Mononuclear cell (primary cell): ENCODE data around the gene EEF1AKMT2. TPM values are rescaled to one million over a fixed set of nuclear protein-coding genes. Genes with fewer than 3 reads are reported as not detected.

Source experiments
- H3K27me3 ChIP-seq: 2 replicates; pipeline ENCODE4 v1.6.0; 2011; ENCODE audit warnings: low read length, control low read depth; ENCODE audit not compliant: insufficient read depth
- H3K4me1 ChIP-seq: 2 replicates; pipeline ENCODE4 v1.5.1; 2011; ENCODE audit warnings: mild to moderate bottlenecking, low read length, control low read depth; ENCODE audit not compliant: insufficient read depth
- H3K4me3 ChIP-seq: 2 replicates; pipeline ENCODE4 v1.5.1; 2011; ENCODE audit warnings: mild to moderate bottlenecking, low read length, moderate library complexity
- H3K9me3 ChIP-seq: 2 replicates; pipeline ENCODE4 v1.5.1; 2011; ENCODE audit warnings: low read depth, mild to moderate bottlenecking, control low read depth, low read length
- total RNA-seq: library from RNA; depleted of rRNA; stranded (reverse); fragments of >200 nt; gene quantifications from one replicate; pipeline ENCODE4 v1.2.3, GENCODE V29; 2012

EEF1AKMT2 gene
- total RNA-seq, 1 donor = 21.3 TPM

GRCh38 chr10:124708922-124709520, 82.7 kb downstream of the EEF1AKMT2 start:
- H3K27me3 ChIP-seq = no peaks in the 10 kb centered on the region
- no peak overlapping the region for H3K4me3 ChIP-seq
- peaks cover 95% of the 10 kb centered on the region for H3K4me1 ChIP-seq
- H3K9me3 ChIP-seq = no peaks in the 10 kb centered on the region

GRCh38 chr10:124708246-124708779, 83.4 kb downstream of the EEF1AKMT2 start:
- Histone ChIP-seq H3K9me3 (no peaks in the 10 kb centered on the region), H3K4me3 (no peak overlapping the region), H3K27me3 (no peaks in the 10 kb centered on the region), H3K4me1 (peaks cover 95% of the 10 kb centered on the region)

Other genes with a start within 250 kb of the EEF1AKMT2 start
- 88.5 TPM for gene FAM53B, start 47.5 kb downstream of the EEF1AKMT2 start, total RNA-seq
- gene ABRAXAS2, start 9.9 kb upstream of the EEF1AKMT2 start, total RNA-seq = 14.5 TPM
- 46.2 TPM for gene ZRANB1, start 150.2 kb upstream of the EEF1AKMT2 start, total RNA-seq